SK-N-MC (cell line): Measurements from ENCODE around the gene GRIP1.

Experiments used
- DNase-seq: peaks from one replicate; pipeline ENCODE4 v3.0.0-alpha.2; 2011; ENCODE audit warnings: low read depth, low spot score
- H3K27ac ChIP-seq: fragments of 200-600 bp; sonication (generic); 2 replicates; pipeline ENCODE4 v1.5.1; 2016; ENCODE audit warnings: mixed run types
- H3K36me3 ChIP-seq: fragments of 200-600 bp; sonication (generic); 2 replicates; pipeline ENCODE4 v1.6.1; 2017; ENCODE audit warnings: antibody characterized with exemption, low read length, mixed read lengths; ENCODE audit not compliant: insufficient read depth
- H3K4me3 ChIP-seq: fragments of 200-600 bp; sonication (generic); 2 replicates; pipeline ENCODE4 v1.5.1; 2016
- H3K9ac ChIP-seq: fragments of 200-600 bp; sonication (generic); 2 replicates; pipeline ENCODE4 v1.8.0; 2017; ENCODE audit warnings: mixed run types, mixed read lengths; ENCODE audit not compliant: insufficient read length
- H3K9me3 ChIP-seq: fragments of 200-600 bp; sonication (generic); 2 replicates; pipeline ENCODE4 v1.6.1; 2017; ENCODE audit warnings: low read depth, mild to moderate bottlenecking, antibody characterized with exemption, low read length, moderate library complexity, mixed read lengths
- EZH2 ChIP-seq: fragments of 200-600 bp; sonication (generic); IDR thresholded peaks from one replicate; pipeline ENCODE4 v1.6.1; 2017; ENCODE audit warnings: antibody characterized with exemption
- FOXP2 ChIP-seq: optimal IDR thresholded peaks from 2 replicates; pipeline ENCODE3; 2011; ENCODE audit warnings: mild to moderate bottlenecking, moderate library complexity; ENCODE audit not compliant: insufficient read depth; ENCODE audit errors: extremely low read length, control extremely low read depth
- POLR2AphosphoS5 ChIP-seq: IDR thresholded peaks from 2 replicates; pipeline ENCODE4 v1.6.1; 2012; ENCODE audit warnings: mild to moderate bottlenecking, low read depth, low read length, borderline replicate concordance

Gene GRIP1

GRCh38 chr12:66461331-66461730 lies 217.5 kb downstream of the GRIP1 start:
- H3K36me3 ChIP-seq = no peaks in the 10 kb centered on the region
- H3K4me3 ChIP-seq = no peak overlapping the region
- no peak overlapping the region for H3K27ac ChIP-seq
- H3K9ac ChIP-seq = no peak overlapping the region
- no peaks in the 10 kb centered on the region for H3K9me3 ChIP-seq
- TF ChIP-seq FOXP2 = no peak
- no peak for TF ChIP-seq POLR2AphosphoS5
- TF ChIP-seq EZH2 = no peak
- no peak for DNase-seq

GRCh38 chr12:66459944-66460482 lies 218.9 kb downstream of the GRIP1 start:
- H3K36me3 ChIP-seq = no peaks in the 10 kb centered on the region
- H3K27ac ChIP-seq = no peak overlapping the region
- no peaks in the 10 kb centered on the region for H3K9me3 ChIP-seq
- DNase-seq = no peak
- TF ChIP-seq POLR2AphosphoS5 = no peak
- TF ChIP-seq FOXP2 = no peak
- TF ChIP-seq EZH2 = no peak
- H3K9ac ChIP-seq = no peak overlapping the region
- no peak overlapping the region for H3K4me3 ChIP-seq

GRCh38 chr12:66456612-66457011 lies 222.3 kb downstream of the GRIP1 start:
- no peak overlapping the region for H3K9ac ChIP-seq
- no peaks in the 10 kb centered on the region for H3K36me3 ChIP-seq
- no peaks in the 10 kb centered on the region for H3K9me3 ChIP-seq
- no peak for DNase-seq
- no peak overlapping the region for H3K27ac ChIP-seq
- H3K4me3 ChIP-seq = no peak overlapping the region
- TF ChIP-seq POLR2AphosphoS5 (no peak), EZH2 (no peak)

- Histone ChIP-seq H3K27ac (no peak overlapping the region), H3K4me3 (no peak overlapping the region), H3K36me3 (no peaks in the 10 kb centered on the region), H3K9ac (no peak overlapping the region), H3K9me3 (no peaks in the 10 kb centered on the region)
- TF ChIP-seq EZH2 (no peak), FOXP2 (no peak), POLR2AphosphoS5 (no peak)
- DNase-seq = no peak
Observed at GRCh38 chr12:66453844-66454243, 225.0 kb downstream of the GRIP1 start.

- Histone ChIP-seq H3K9ac (no peak overlapping the region), H3K27ac (no peak overlapping the region), H3K4me3 (no peak overlapping the region), H3K36me3 (no peaks in the 10 kb centered on the region), H3K9me3 (no peaks in the 10 kb centered on the region)
- TF ChIP-seq POLR2AphosphoS5 (no peak), FOXP2 (no peak), EZH2 (no peak)
- no peak for DNase-seq
Observed at GRCh38 chr12:66453120-66453519, 225.8 kb downstream of the GRIP1 start.

- TF ChIP-seq POLR2AphosphoS5 = no peak
- TF ChIP-seq EZH2 = no peak
- TF ChIP-seq FOXP2 = no peak
- Histone ChIP-seq H3K9ac (no peak overlapping the region), H3K4me3 (no peak overlapping the region), H3K9me3 (no peaks in the 10 kb centered on the region), H3K27ac (no peak overlapping the region), H3K36me3 (no peaks in the 10 kb centered on the region)
- no peak for DNase-seq
Observed at GRCh38 chr12:66449531-66449930, 229.3 kb downstream of the GRIP1 start.

- H3K4me3 ChIP-seq = no peak overlapping the region
Observed at GRCh38 chr12:66447643-66448042, 231.2 kb downstream of the GRIP1 start.

GRCh38 chr12:66446276-66446675 lies 232.6 kb downstream of the GRIP1 start:
- DNase-seq = no peak
- Histone ChIP-seq H3K27ac (no peak overlapping the region), H3K9me3 (no peaks in the 10 kb centered on the region), H3K9ac (no peak overlapping the region), H3K36me3 (no peaks in the 10 kb centered on the region), H3K4me3 (no peak overlapping the region)
- TF ChIP-seq EZH2 = no peak

More at GRCh38 chr12:66447643-66448042, 231.2 kb downstream of the GRIP1 start:
- H3K36me3 ChIP-seq = no peaks in the 10 kb centered on the region
- TF ChIP-seq POLR2AphosphoS5 (no peak), EZH2 (no peak), FOXP2 (no peak)
- no peak for DNase-seq
- H3K9me3 ChIP-seq = no peaks in the 10 kb centered on the region
- no peak overlapping the region for H3K27ac ChIP-seq
- no peak overlapping the region for H3K9ac ChIP-seq

GRCh38 chr12:66441905-66442559 lies 236.8 kb downstream of the GRIP1 start:
- no peak for TF ChIP-seq EZH2
- TF ChIP-seq FOXP2 = no peak
- TF ChIP-seq POLR2AphosphoS5 = no peak
- H3K9me3 ChIP-seq = no peaks in the 10 kb centered on the region
- DNase-seq = no peak
- H3K36me3 ChIP-seq = no peaks in the 10 kb centered on the region
- no peak overlapping the region for H3K9ac ChIP-seq
- H3K4me3 ChIP-seq = no peak overlapping the region
- no peak overlapping the region for H3K27ac ChIP-seq
